Stomach (tissue), 9 donors: ENCODE data around the gene ENAM. TPM values are rescaled to one million over a fixed set of nuclear protein-coding genes. Genes with fewer than 3 reads are reported as not detected.
A peak's percentile ranks its signal among the peaks of the same experiment; 100 is the strongest.

Source experiments
- DNase-seq, 2 donors: peaks; one replicate each; pipeline versions ENCODE4 v3.0.0 to v3.0.0-alpha.2; 2013 to 2019
- H3K27ac ChIP-seq, 5 donors: fragments of 200-600 bp in 4 of 5; sonication (generic) in 4 of 5; one replicate each; pipeline ENCODE4 v1.5.1; 2013 to 2019; ENCODE audit warnings: mild to moderate bottlenecking in 1 of 5, moderate library complexity in 1 of 5
- H3K27me3 ChIP-seq, 3 donors: fragments of 200-600 bp; sonication (generic); one replicate each; pipeline ENCODE4 v1.5.1; 2017 to 2019; ENCODE audit warnings: mixed run types in 1 of 3
- H3K36me3 ChIP-seq, 4 donors: fragments of 200-600 bp; sonication (generic); 1 replicate in 3 of 4; 2 replicates in 1 of 4; pipeline ENCODE4 v1.5.1; 2016 to 2019
- H3K4me1 ChIP-seq, 4 donors: fragments of 200-600 bp; sonication (generic); one replicate each; pipeline ENCODE4 v1.5.1; 2016 to 2019
- H3K4me3 ChIP-seq, 4 donors: fragments of 200-600 bp; sonication (generic) in 3 of 4; one replicate each; pipeline ENCODE4 v1.5.1; 2016 to 2019; ENCODE audit warnings: mild to moderate bottlenecking in 1 of 4
- H3K9me3 ChIP-seq, 4 donors: fragments of 200-600 bp; sonication (generic); one replicate each; pipeline ENCODE4 v1.5.1; 2016 to 2019
- EP300 ChIP-seq: sonication (generic); formaldehyde crosslinking; IDR thresholded peaks from one replicate; pipeline ENCODE4 v1.6.1; 2017; ENCODE audit warnings: antibody characterized with exemption
- POLR2A ChIP-seq, 4 donors: fragments of 450-650 bp; IDR thresholded peaks; one replicate each; pipeline ENCODE4 v1.6.1; 2016; ENCODE audit warnings: antibody characterized with exemption in 4 of 4, control low read depth in 2 of 4, mild to moderate bottlenecking in 1 of 4, moderate library complexity in 1 of 4
- POLR2AphosphoS5 ChIP-seq, 3 donors: sonication (generic); formaldehyde crosslinking; IDR thresholded peaks; one replicate each; pipeline ENCODE4 v1.6.1; 2016; ENCODE audit warnings: antibody characterized with exemption in 3 of 3
- WGBS, 5 donors: extraction: QIAGEN DNeasy Blood & Tissue Kit in 3 of 5; methylation state at CpG; one replicate each; pipeline versions ENCODE4 v1.1.5 to v1.1.7; 2013 to 2018; 5-methylcytosine and 5-hydroxymethylcytosine counted together
- intact Hi-C: fragments of 100-400 bp; cut with DNase I; formaldehyde crosslinking; loops from one replicate; pipeline ENCODE4 v1.15.1; 2023; ENCODE audit warnings: low total_unique reads
- polyA plus RNA-seq, 3 donors: library from polyadenylated mRNA; stranded (reverse); fragments of 200-250 nt; gene quantifications; one replicate each; pipeline ENCODE4 v1.2.3, GENCODE V29; 2013
- total RNA-seq, 5 donors: library from RNA; depleted of rRNA; stranded (reverse); fragments of >200 nt; gene quantifications; one replicate each; pipeline versions ENCODE4 v1.1.0 to v1.2.3, GENCODE V29; 2014 to 2016
- TF ChIP-seq, protein P1 (sequence below), 7 experiments: fragments of 450-650 bp in 4 of 7; fragments of 200-600 bp in 3 of 7; sonication (generic) in 3 of 7; IDR thresholded peaks; one replicate each; pipeline ENCODE4 v1.5.1; 2016 to 2019; ENCODE audit warnings: antibody characterized with exemption in 7 of 7, control low read depth in 2 of 7, mild to moderate bottlenecking in 1 of 7
- donor health status: healthy with polysubstance abuse.
- donor health status: Bipolar disorder and iron deficiency.
- donor health status: healthy.

The ENAM gene
- total and polyA plus RNA-seq, 8 donors: 0.14 to 1.7 (median 0.44) TPM; not detected in 2

DNA sequence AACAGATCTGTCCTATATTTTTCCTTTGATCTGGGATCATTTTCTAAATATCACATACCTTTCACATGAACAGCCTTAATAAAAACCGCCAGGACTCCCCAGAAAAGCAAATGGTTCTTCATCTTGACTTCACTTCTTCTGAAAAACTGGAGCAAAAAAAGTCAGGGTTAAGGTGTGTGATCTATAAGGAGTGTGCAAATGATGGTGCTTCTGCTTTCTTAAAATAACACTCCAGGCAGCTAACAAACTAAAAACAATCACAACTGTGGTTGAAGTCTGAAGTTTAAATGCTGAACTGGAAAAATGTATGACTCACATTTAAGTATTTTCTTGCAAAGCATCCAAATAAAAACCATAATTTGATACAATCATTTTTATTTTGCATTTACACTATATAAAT, 37.8 kb downstream of the ENAM start, which contains the start of gene JCHAIN:
Gene JCHAIN, minus strand, starts transcription at position 140 of the 400 bp plus-strand sequence. Its CDS starts 18 bp downstream, at position 122.
- intact Hi-C loops: no loop called here
- peaks cover 0 to 4% (median 0%) of the 10 kb centered on the region in 4 donors for H3K4me1 ChIP-seq
- no peaks in the 10 kb centered on the region for H3K36me3 ChIP-seq
- H3K27ac ChIP-seq: no peak within 1 kb of the TSS
- H3K9me3 ChIP-seq: no peaks in the 10 kb centered on the region
- WGBS, 5 donors: 53 to 77% (median 58%) methylated on average over 1 of the region's 1 CpG
- DNase-seq: no peak
- TF ChIP-seq, protein P1, sequence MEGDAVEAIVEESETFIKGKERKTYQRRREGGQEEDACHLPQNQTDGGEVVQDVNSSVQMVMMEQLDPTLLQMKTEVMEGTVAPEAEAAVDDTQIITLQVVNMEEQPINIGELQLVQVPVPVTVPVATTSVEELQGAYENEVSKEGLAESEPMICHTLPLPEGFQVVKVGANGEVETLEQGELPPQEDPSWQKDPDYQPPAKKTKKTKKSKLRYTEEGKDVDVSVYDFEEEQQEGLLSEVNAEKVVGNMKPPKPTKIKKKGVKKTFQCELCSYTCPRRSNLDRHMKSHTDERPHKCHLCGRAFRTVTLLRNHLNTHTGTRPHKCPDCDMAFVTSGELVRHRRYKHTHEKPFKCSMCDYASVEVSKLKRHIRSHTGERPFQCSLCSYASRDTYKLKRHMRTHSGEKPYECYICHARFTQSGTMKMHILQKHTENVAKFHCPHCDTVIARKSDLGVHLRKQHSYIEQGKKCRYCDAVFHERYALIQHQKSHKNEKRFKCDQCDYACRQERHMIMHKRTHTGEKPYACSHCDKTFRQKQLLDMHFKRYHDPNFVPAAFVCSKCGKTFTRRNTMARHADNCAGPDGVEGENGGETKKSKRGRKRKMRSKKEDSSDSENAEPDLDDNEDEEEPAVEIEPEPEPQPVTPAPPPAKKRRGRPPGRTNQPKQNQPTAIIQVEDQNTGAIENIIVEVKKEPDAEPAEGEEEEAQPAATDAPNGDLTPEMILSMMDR (IDR thresholded peaks at IDR 0.05): no peak
- TF ChIP-seq EP300: no peak
- TF ChIP-seq POLR2AphosphoS5 (IDR thresholded peaks at IDR 0.05): no peak
- TF ChIP-seq POLR2A (IDR thresholded peaks at IDR 0.05): no peak
- H3K27me3 ChIP-seq: no peaks in the 10 kb centered on the region
- H3K4me3 ChIP-seq: no peak within 1 kb of the TSS

DNA sequence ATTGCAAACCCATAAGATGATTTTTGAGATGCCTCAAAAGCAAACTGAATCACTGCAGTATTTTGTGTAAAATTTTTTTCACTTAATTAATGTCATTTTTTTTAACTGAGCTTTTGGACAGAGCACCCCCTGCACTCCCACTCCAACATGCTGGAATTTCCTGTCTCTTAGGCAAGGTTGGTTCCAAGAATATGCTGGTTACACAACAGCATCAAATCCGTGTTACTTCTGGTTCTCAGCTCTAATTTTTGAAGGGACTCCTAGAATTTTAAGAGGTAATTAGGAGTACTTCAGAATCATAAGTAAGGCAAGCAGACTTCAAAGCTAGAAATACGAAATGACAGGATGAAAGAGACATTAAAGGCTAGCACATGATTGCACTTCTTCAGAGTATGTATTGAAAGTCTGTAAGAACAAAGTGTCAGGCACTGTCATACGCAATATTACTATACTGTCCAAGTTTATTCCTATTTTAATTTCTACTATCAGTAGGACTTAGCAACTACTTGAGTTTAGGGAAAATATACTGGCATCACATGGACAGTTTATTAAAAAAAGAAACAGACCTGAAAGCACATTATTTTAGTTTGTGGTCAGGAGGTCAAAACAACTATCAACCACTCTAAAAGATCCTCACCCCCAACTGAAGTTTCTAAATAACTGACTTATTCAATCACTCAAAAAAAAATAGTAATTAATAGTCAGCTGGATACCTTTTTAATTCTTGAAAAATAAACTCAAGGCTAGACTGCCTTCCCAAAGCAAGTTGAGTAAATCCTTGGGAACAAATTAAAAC, 39.4 kb downstream of the ENAM start:
- Histone ChIP-seq H3K27me3 (no peaks in the 10 kb centered on the region), H3K9me3 (no peaks in the 10 kb centered on the region), H3K27ac (peak overlapping the region in 1 of 5 donors; percentile 23), H3K4me1 (peaks cover 0 to 4% (median 0%) of the 10 kb centered on the region in 4 donors), H3K36me3 (no peaks in the 10 kb centered on the region), H3K4me3 (no peak overlapping the region)
- peak in 1 of 2 donors; percentile 15 for DNase-seq
- TF ChIP-seq POLR2A (IDR thresholded peaks at IDR 0.05): no peak
- TF ChIP-seq EP300: no peak
- TF ChIP-seq, protein P1 (IDR thresholded peaks at IDR 0.05): no peak
- no peak for TF ChIP-seq POLR2AphosphoS5 (IDR thresholded peaks at IDR 0.05)
- 50 to 76% (median 71%) methylated on average over 3 of the region's 3 CpGs for WGBS, 5 donors
- intact Hi-C loops: no loop called here

DNA sequence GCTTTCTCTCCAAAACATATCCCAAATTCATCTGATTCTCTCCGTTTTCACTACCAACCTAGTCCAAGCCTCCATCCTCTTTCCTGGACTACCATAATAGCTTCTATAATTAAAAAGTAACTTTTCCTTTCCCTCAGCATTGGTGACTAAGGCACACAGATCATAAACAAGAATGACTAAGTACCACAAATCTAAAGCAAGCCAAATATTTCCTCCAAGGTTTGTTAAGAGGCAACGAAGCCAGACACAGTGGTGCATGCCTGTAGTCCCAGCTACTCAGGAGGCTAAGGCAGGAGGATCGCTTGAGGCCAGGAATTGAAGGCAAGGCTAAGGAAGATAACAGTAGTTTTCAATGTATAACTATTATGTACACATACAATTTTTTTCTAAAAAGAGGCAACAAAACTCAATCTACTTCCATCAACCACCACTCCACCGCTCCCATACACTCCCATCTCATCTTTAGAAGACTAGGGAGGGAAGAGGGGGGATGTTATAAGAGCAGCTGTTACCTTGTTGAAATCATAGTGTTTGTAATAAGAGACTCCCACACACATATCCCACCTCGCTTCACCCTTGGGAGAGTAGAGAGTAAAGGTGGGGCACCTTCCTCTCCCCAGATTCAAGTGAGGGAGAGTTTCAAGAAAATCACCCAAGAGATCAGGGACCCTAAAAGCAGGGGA, 41.9 kb downstream of the ENAM start:
- Histone ChIP-seq H3K27ac (no peak overlapping the region), H3K9me3 (no peaks in the 10 kb centered on the region), H3K4me1 (peaks cover 0 to 4% (median 0%) of the 10 kb centered on the region in 4 donors), H3K36me3 (no peaks in the 10 kb centered on the region), H3K4me3 (no peak overlapping the region), H3K27me3 (no peaks in the 10 kb centered on the region)
- intact Hi-C loops: no loop called here
- no peak for DNase-seq
- WGBS, 5 donors: 74 to 86% (median 80%) methylated on average over 5 of the region's 5 CpGs
- TF ChIP-seq EP300: no peak
- no peak for TF ChIP-seq POLR2AphosphoS5 (IDR thresholded peaks at IDR 0.05)
- TF ChIP-seq POLR2A (IDR thresholded peaks at IDR 0.05): no peak
- TF ChIP-seq, protein P1 (IDR thresholded peaks at IDR 0.05): no peak

DNA sequence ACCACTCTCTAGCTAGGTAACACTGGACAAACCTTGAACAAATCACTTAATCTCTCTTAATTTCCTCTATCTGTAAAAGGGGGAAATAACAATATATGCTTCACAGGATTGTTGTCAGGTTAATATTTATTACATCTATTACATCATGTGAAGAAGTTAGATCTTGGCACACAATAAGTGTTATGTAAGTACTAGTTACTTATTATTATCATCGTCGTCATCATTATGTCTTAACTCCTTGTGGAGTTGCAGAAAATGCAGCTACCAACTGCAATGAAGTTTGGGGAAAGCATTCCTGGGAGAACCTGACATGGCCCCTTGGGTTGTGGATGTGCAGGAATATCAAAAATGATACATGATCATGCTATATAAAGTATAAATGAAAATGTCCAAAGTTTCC, 42.5 kb downstream of the ENAM start:
- no peak for TF ChIP-seq POLR2AphosphoS5 (IDR thresholded peaks at IDR 0.05)
- whole genome bisulfite sequencing, 5 donors: 58 to 72% (median 68%) methylated on average over 2 of the region's 2 CpGs
- H3K27ac ChIP-seq: no peak overlapping the region
- no peaks in the 10 kb centered on the region for H3K36me3 ChIP-seq
- H3K9me3 ChIP-seq: no peaks in the 10 kb centered on the region
- peaks cover 0 to 2% (median 0%) of the 10 kb centered on the region in 4 donors for H3K4me1 ChIP-seq
- no peak for DNase-seq
- intact Hi-C loops: no loop called here
- H3K27me3 ChIP-seq: no peaks in the 10 kb centered on the region
- no peak overlapping the region for H3K4me3 ChIP-seq
